ENCODE results near the gene SMIM17. TPM values are rescaled to one million over a fixed set of nuclear protein-coding genes. Genes with fewer than 3 reads are reported as not detected.

Gene SMIM17
- polyA plus RNA-seq (2014; cell fraction: cytosol; rRNA removed) = 1.7 TPM in 2 replicates
- 0.45 and 2.7 TPM in 2 replicates for polyA plus RNA-seq (2014; cell fraction: nucleus; rRNA removed)

DNA sequence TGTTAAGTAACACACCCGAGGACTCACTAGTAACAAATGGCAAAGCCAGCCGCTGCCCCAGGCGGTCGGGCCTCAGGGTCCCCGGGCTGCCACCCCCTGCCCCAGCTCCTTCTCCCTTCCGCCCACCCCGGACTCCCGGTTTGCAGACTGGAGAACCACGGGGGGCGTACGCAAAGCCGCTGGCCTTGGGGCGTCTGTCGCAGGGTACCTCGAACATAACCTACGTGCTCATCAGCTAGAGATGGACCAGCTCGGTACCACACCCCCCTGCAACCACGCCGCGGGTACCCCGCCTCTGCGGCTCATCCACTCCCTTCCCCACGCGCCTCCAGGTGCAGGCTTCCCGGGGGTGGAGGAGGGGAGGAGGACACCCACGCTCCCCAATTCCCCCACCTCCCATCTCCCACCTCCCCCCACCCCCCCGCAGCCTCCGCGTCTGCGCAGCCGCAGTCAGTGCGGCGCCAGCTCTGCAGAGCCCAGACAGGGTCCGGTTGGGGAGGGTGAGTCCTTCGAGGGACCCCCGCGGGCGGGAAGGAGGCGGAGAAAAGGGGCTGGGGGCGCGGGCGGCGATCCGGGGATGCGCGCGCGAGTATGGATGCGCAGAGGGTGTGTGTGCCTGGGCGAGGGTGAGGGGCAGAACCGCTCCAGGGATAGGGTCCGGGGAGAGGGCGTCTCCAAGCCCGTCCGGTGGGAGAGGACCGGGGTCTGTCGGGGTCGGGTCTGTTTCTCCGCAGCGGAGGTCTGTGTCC lies at the start of gene SMIM17:
Gene SMIM17 (plus strand): TSS at position 449 of the 749 bp plus-strand sequence. CDS start 2,509 bp downstream, outside the sequence.
- DNase-seq (ENCODE audit: low spot score) = no peak

DNA sequence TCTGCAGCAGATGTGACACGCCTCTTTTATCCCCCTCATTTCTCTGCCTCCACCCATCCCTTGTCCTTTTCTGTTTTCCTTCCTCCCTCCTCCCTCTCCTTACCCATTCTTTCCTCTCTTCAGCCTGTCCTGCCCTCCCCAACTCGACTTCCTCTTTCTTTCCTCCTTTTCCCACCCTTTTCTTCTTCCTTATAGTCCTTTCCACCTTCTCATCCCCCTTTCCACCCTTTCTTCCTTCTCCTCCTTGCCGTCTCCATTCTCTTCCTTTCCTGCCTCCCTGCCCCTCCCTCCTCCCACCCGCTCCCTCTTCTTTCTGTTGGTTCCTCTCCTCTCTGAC lies 48.5 kb upstream of the SMIM17 start:
- no peak for DNase-seq (ENCODE audit: low spot score)

DNA sequence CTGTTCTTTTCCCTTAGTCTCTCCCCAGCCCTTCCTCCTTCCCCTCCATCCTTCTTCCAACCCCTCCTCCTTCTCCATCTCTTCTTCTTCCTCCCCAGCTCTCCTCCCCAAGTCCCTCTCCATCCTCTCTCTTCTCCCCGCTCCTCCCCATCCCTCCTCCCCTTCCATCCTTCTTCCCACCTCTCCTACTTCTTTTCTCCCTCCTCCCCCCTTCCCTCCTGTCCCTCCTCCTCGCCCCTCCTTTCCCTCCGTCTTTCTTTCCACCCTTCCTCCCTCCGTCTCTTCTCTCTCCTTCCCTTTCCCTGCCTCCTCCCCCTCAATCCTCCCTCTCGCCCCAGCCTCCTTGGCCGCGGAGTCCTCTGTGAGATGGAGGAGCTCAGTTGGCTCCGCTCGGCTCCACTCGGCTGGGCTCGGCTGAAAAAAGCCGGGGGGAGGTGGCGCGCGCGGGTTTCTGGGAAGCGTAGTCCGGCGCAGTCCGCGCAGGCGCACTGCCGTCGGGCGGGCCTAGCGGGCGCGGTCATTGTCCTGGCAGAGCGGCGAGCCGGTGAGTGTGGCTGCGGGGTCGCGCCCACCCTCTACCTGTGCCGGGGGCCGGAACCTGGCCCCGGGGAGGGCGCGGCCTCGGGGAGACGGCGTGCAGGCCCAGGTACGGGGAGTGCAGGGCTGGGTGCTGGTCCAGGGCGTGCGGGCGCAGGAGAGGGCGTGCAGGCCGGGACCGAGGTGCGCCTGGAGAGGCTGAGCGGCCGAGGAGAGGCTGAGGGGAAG lies 48.0 kb upstream of the SMIM17 start, which contains the start of gene ZNF71:
Gene ZNF71 (plus strand): TSS at position 520 of the 765 bp plus-strand sequence. CDS start 6,257 bp downstream, outside the sequence.
- peak; percentile 79 for DNase-seq (ENCODE audit: low spot score)

DNA sequence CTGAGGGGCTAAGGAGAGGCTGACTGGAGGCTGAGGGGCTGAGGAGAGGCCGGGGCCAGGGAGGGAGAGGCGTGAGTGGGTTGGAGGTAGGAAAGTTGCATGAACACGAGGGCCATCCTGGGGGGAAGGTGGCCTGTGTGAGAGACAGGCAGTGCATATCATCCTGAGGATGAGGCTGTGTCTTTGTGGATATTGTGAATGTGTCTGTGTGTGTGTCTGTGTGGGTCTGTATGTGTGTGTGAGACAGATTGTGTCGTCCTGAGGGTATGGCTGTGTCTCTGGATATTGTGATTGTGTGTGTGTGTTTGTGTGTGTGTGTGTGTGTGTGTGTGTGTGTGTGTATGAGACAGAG lies 47.4 kb upstream of the SMIM17 start:
- no peak for DNase-seq (ENCODE audit: low spot score)

DNA sequence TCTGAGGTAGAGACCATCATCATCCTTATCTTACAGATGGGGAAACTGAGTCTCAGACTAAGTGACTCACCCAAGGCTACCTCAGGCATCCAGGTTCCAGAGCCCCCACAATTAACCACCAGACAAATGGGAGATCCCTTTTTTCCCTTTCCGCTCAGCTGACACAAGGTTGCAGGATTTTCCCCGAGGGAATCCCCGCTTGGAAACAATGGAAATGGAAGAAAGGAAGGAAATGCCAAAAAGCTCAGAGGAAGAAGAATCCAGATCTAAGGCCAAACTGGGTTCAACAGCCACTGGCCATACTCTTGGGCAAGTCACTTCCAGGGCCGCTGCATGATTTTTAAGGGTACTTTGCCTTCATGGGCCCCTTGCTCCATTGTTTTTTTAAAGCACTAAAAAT lies 46.3 kb upstream of the SMIM17 start:
- no peak for DNase-seq (ENCODE audit: low spot score)

DNA sequence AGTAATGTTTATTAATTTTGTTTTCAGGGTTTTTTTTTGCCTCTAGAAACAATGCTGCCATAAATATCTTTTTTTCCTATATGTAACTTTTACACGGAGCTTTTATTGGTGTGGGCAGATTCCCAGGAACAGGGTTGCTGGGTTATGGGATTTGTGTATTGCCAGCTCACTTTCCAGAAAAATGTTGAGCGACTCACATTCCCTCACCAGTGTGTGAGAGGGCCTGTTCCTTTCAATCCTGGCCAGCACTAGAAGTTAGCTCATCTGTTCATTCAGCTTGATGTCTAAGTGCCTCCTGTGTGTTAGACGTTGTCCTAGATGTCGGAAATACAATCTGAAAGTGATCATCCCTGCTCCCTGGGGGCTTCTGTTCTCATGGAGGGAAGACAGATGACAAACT lies 45.3 kb upstream of the SMIM17 start:
- DNase-seq (ENCODE audit: low spot score) = no peak

DNA sequence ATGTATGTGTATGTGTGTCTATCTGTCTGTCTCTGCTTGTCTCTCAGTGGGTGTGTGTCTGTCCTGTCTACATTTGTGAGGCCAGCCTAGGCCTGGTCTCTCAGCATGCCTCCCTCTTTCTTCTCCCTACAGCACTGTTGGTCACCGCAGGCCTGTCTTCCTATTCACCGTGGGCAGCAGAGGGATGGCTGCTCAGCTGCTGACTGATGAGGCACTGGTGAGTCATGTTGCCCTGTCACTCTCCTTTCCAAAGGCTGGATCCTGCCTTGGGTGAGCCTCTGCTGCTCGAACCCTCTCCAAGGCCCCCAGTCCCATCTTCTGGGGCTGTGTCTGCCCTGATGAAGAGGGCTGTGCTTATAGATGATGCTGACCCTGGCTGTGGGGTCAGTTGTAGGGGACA lies 41.6 kb upstream of the SMIM17 start:
- no peak for DNase-seq (ENCODE audit: low spot score)

DNA sequence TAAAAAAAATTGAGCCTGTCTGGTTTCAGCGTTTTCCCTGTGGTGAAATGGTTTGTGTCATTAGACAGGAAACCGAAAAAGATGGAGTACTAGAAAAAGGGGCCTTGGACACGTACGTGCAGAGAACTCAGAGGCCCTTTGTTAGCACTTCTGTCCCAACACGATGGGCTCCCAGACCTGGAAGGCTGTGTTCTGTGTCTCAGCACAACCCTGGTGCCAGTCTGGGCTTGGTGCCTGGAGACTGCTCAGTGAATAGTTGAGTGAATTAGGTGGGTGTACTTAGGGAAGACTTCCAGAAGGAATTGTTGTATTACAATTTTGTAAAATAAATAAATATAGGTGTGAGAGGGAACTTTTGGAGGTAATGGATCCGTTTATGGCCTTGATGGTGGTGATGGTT lies 39.1 kb upstream of the SMIM17 start:
- DNase-seq (ENCODE audit: low spot score) = no peak

DNA sequence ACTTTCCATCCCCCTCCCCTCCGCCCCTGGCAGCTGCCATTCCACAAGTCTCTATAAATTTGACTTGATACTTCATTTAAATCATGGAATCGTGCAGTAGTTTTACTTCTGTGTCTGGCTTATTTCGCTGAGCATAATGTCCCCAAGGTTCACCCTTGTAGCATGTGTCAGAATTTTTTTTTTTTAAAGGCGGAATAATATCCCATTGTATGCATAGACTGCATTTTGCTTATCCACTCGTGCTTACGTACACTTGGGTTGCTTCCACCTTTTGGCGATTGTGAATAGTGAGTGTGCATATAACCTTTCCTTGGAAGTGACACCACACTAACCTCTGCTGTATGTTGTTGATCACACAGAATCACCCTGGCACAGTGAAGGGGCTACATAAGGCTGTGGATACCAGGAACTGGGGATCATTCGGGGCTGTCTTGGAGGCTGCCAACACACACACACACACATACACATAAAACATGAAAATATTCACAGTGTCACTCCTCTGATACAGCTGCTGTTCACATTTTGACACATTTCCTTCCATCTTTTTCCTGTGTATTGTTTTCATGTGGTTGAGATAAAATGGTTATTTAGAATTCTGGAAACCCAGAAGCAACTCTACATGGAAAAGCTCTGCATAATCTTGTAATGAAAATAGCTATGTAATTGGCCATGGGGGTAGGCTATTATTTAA lies 34.5 kb upstream of the SMIM17 start:
- no peak for DNase-seq (ENCODE audit: low spot score)

DNA sequence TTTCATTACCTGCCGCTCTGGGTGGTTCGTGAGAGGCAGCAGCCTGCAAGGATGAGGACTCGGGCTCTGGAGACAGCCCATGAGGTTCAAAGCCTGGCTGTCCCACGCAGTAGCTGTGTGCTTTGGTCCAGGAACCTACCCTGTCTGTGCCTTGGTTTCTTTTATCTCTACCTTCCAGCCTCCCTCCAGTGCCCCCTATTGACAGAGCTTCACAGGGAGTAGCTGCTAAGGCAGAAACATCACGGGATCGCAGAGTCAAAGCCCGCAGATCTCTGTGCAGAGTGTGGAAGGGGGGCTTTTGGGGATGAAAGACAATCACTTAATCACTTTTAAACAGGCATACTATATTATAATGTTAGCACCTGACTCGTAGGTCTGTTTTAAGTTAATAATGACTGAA lies 31.7 kb upstream of the SMIM17 start:
- no peak for DNase-seq (ENCODE audit: low spot score)

DNA sequence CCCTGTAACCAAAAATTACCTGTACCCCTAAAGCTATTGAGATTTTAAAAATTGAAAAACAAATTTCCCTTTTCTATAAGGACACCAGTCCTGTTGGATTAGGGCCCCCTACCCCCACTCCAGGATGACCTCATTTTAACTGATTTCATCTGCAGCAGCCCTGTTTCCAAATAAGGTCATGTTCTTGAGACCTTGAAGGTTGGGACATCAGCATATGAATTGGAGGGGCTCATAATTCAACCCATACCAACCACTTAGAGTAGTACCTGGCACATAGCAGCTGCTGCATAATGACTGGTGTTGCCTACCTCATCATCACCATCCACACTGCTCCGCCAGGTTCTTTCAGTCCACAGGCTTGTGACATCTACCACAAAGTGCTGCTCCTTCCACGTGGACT lies 30.2 kb upstream of the SMIM17 start:
- no peak for DNase-seq (ENCODE audit: low spot score)

DNA sequence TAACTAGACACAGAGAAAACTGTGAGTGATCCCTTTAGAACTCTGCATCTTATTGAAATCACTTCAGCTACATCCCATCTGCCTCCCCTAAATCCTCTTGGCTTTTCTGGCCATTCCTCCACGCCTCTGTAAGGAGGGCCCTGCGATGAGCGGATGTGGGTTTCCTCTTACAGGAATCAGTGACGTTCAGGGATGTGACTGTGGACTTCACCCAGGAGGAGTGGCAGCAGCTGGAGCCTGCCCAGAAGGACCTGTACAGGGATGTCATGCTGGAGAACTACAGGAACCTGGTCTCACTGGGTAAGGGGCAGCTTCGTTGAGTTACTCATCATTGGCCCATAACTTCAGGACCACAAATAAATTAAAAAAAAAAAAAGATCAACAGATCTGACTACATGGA lies 29.3 kb upstream of the SMIM17 start:
- DNase-seq (ENCODE audit: low spot score) = no peak

DNA sequence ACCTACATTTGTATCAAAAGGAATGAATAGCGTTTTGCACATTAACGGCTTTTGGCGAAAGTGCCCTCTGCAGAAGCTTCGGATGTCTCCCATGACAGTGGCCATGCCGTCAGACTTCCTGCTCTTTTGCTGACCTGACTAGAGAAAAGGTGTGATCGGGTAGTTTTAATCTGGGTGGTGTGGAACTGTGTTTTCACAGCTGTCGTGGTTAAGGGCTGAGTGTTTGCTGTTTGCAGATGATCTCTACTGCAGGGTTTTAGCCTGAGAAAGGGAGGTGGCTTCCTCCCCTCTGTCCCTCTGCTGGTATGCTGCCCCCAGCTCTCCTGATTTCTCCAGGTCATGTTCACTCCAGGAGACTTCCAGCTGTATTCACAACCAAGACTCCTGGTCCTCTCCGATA lies 25.4 kb upstream of the SMIM17 start:
- DNase-seq (ENCODE audit: low spot score) = no peak

DNA sequence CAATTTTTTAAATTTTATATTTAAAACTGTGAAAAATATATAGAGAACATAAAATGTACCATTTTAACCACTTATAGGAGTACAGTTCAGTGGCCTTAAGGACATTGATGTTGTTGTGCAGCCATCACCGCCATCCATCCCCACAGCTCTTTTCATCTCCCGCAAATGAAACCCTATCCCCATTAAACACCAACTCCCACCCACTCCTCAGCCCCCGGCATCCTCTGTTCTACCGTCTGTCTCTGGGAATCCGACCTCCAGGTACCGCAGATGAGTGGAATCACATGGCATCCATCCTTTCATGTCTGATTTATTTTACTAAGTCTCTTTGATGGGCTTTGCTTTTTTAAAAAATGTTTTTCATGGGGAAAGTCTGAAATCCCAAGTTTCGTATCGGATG lies 23.8 kb upstream of the SMIM17 start:
- no peak for DNase-seq (ENCODE audit: low spot score)

DNA sequence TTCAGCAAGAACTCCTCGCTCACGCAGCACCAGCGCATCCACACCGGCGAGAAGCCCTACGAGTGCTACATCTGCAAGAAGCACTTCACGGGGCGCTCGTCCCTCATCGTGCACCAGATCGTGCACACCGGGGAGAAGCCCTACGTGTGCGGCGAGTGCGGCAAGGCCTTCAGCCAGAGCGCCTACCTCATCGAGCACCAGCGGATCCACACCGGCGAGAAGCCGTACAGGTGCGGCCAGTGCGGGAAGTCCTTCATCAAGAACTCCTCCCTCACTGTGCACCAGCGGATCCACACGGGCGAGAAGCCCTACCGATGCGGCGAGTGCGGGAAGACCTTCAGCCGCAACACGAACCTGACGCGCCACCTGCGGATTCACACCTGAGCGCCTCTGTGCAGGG lies 20.6 kb upstream of the SMIM17 start:
- no peak for DNase-seq (ENCODE audit: low spot score)

DNA sequence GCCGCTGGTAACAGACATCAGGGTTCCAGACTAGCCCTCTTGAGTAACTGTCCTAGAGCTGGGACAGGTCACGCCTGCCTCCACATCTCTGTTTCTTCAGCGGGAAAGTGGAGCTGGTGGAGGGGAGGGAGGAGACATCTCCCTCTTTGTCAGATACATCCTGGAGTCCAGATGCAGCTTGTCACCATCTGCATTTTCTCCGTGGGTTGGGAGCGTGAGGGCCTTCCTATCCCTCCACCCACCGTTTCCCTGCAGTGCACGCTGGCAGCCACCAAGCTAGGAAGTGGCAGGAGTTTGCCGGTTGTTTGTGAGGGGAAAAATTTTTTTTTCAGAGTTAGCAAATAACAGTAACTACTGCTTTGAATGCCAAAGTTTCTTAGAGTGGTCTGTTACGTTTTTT lies 20.0 kb upstream of the SMIM17 start:
- no peak for DNase-seq (ENCODE audit: low spot score)

DNA sequence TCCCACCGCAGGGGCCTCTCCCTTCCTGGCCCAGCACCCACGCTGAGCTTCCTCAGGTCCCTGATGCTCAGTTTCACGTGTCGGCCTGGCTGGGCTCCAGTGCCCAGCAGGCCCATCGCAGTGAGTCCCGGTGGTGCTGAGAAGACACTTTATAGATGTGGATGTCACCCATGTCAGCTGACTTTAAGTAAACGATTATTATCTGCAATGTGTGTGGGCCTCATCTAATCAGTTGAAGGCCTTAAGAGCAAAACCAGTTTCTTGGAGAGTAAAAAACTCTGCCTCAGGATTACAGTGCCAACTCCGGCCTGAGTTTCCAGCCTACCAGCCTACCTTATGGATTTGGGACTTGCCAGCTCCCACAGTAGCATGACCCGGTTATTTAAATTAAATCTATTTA lies 17.3 kb upstream of the SMIM17 start:
- no peak for DNase-seq (ENCODE audit: low spot score)

DNA sequence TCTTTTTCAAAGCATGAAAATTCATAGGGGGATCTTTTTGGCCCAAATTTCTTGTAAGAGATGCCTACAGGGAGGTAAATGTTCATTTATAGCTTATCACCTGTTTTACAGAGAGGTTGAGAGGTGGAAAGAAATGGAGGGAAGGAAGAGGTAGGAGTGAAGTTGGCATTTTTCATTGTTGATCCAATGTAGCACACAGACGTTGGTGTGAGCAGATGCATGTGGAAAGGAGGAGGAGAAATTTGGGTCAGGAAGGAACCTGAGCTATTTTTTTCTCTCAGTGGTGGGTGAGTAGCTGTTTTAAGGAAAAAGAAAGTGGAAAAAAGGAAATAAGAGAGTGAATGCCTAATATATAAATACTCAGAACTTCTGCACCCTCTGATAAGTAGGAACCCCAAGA lies 9.9 kb upstream of the SMIM17 start:
- no peak for DNase-seq (ENCODE audit: low spot score)

DNA sequence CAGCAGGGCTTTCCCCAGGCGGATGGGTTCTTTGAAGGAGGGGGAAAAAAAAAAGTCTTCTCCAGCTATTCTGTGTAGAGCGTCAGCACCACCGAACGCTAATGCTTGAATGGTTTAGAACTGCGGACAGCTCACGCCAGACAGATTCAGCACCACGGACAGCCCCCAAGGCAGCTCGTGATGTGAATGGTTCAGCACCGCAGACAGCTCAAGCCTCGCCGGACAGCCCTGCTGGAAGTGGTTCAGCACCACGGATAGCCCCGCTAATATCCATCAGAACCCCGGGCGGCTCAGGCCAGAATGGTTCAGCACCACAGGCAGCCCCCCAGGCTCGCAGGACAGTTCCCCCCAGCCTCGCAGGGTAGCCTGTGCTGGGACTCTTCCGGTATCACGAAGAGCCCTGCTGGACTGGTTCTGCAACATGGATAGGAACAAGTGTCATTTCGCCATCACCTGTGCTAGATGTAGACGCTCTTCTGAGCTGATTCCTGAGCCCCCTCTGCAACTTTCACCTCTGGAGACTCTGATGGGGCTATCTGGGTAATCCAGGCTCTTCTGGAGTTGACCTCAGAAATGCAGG lies 4.9 kb upstream of the SMIM17 start:
- peak; percentile 34 for DNase-seq (ENCODE audit: low spot score)

DNA sequence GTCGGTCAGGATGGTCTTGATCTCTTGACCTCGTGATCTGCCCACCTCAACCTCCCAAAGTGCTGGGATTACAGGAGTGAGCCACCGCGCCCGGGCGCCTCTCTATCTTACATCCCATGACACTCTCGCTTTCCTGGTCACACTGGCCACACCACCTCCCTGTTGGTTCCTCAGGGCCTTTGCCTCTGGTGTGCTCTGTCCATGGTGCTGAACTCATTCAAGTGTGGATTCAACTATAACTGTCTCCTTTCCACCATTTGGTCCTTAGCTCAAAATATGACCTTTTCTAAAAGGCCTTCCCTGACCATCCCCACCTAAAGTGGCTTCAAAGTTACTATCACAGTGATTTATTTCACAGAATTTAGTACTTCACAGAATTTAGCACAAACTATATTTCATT lies 3.7 kb upstream of the SMIM17 start:
- no peak for DNase-seq (ENCODE audit: low spot score)

DNA sequence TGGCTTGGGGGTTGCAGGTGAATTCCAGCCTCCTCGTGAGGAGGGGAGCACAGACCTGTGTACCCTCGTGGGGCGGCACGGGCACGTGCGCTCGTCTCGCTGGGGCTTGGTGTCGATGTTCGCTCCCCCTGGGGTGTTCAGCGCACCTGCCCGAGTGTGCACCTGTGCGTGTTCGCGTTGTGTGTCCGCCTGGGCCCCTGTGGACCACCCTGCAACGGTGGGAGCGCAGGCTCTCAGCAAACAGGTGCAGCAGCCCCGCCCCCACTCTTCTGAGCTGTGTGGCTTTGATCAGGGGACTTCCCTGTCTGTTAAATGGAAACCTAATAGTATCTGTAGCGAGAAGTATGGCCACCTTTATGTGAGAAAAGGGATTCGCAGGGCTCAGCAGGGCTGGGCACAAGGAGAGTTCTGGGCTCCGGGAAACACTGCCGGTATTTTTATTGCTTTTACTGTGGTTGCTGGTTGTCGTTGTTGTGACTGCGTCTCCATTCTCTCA lies 549 bp downstream of the SMIM17 start:
- no peak for DNase-seq (ENCODE audit: low spot score)

DNA sequence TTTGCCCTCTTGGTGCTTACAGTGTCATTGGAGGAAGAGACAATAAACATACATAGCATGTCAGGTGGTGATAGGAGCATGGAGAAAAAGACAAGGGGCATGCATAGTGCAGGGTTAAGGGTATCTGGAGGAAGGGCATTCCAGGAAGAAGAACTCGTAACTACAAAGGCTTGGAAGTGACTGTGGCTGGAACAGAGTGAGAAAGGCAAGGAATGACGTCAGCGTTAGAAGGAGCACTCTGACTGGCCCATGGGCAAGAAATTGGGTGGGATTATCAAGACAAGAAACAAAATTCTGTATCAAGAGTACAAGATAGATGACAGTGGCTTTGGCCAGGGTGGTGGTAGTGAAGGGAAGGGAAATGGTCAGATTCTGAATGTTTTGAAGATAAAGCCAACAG lies 11.2 kb downstream of the SMIM17 start:
- no peak for DNase-seq (ENCODE audit: low spot score)

Data from SK-N-DZ (cell line).